ENCODE measurements around the gene FRYL. TPM values are rescaled to one million over a fixed set of nuclear protein-coding genes. Genes with fewer than 3 reads are reported as not detected.
A peak's percentile ranks its signal among the peaks of the same experiment; 100 is the strongest.

FRYL gene
- total RNA-seq, 1 experiment from 2014 or later = 47.7 TPM

DNA sequence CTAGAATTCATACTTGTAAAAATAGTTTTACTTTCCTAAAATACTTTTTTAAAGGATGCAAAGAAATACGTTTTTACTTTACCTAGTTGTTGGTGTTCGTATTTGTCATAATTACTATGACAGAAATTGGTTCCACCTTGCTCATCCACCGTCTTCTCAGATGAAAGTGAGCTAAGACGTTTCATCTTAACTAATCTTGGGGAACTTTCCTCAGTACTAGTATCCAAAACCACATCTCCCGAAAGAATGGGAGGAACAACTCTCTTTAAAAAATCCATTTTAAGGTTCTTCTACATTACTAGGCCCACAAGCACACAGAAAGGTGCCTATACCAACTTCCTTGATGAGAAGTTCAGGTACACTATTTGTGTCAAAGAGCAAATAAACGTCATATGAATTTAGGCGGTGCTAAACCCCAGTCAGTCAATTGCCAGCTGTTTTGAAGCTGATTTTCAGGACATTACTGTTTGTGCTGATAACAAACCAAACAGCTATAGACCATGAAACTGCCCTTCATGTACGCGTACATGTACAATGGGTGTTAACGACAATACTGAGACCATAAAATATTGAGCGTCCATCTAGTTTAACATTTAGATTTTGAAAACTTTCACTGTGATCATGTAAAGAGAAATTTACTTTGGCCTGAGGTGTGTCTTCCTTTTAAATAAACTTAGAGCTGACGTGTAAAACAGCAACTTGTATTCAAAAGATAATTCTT, 99.1 kb downstream of the FRYL start:
- Histone ChIP-seq H3K36me3 (ENCODE audit: control insufficient read depth in 1 of 2, insufficient read depth in 2 of 2, low read length in 2 of 2) (no peaks in the 10 kb centered on the region), H3K27me3 (ENCODE audit: insufficient read depth, low read length) (no peaks in the 10 kb centered on the region), H3K79me2 (ENCODE audit: insufficient read depth, low read length) (peaks cover 35% of the 10 kb centered on the region; the same call in 1 of the 2 replicates), H4K20me1 (ENCODE audit: insufficient read depth) (no peaks in the 10 kb centered on the region), H3K4me3 (replicated peaks in 1 of 2; ENCODE audit: low read depth in 1 of 2, low read length in 2 of 2) (no peak overlapping the region), H2AFZ (ENCODE audit: low read depth, low read length, poor library complexity, severe bottlenecking) (no peak overlapping the region), H3K9ac (ENCODE audit: low read length) (no peak overlapping the region), H3K4me2 (ENCODE audit: low read length) (no peak overlapping the region), H3K4me1 (ENCODE audit: control insufficient read depth in 1 of 2, insufficient read depth in 2 of 2, low read length in 2 of 2) (no peaks in the 10 kb centered on the region), H3K9me3 (ENCODE audit: control insufficient read depth in 1 of 2, insufficient read depth in 1 of 2, low read depth in 1 of 2, low read length in 2 of 2) (no peaks in the 10 kb centered on the region), H3K9me2 (ENCODE audit: insufficient read depth) (no peaks in the 10 kb centered on the region), H3K27ac (ENCODE audit: low read depth, low read length) (no peak overlapping the region)
- ATAC-seq (no peak), DNase-seq (ENCODE audit: low read depth, low spot score) (no peak)
- TF ChIP-seq, protein P1, sequence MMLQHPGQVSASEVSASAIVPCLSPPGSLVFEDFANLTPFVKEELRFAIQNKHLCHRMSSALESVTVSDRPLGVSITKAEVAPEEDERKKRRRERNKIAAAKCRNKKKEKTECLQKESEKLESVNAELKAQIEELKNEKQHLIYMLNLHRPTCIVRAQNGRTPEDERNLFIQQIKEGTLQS (IDR thresholded peaks at IDR 0.05) = no peak
- TF ChIP-seq CEBPB (IDR thresholded peaks at IDR 0.05; ENCODE audit: low read depth) = no peak
- TF ChIP-seq JUND (IDR thresholded peaks at IDR 0.05) = no peak
- no peak for TF ChIP-seq ZFX (IDR thresholded peaks at IDR 0.05)
- TF ChIP-seq EGR1 (IDR thresholded peaks at IDR 0.05; ENCODE audit: low read depth) = no peak
- no peak for TF ChIP-seq EZH2phosphoT487 (IDR thresholded peaks at IDR 0.05; ENCODE audit: borderline replicate concordance)
- TF ChIP-seq POLR2AphosphoS5 (IDR thresholded peaks at IDR 0.05; ENCODE audit: low read depth, low read length) = no peak
- TF ChIP-seq, protein P2, sequence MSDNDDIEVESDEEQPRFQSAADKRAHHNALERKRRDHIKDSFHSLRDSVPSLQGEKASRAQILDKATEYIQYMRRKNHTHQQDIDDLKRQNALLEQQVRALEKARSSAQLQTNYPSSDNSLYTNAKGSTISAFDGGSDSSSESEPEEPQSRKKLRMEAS (IDR thresholded peaks at IDR 0.05) = no peak
- no peak for TF ChIP-seq ZNF274 (IDR thresholded peaks at IDR 0.05; ENCODE audit: low read depth, low read length)
- TF ChIP-seq, protein P3, sequence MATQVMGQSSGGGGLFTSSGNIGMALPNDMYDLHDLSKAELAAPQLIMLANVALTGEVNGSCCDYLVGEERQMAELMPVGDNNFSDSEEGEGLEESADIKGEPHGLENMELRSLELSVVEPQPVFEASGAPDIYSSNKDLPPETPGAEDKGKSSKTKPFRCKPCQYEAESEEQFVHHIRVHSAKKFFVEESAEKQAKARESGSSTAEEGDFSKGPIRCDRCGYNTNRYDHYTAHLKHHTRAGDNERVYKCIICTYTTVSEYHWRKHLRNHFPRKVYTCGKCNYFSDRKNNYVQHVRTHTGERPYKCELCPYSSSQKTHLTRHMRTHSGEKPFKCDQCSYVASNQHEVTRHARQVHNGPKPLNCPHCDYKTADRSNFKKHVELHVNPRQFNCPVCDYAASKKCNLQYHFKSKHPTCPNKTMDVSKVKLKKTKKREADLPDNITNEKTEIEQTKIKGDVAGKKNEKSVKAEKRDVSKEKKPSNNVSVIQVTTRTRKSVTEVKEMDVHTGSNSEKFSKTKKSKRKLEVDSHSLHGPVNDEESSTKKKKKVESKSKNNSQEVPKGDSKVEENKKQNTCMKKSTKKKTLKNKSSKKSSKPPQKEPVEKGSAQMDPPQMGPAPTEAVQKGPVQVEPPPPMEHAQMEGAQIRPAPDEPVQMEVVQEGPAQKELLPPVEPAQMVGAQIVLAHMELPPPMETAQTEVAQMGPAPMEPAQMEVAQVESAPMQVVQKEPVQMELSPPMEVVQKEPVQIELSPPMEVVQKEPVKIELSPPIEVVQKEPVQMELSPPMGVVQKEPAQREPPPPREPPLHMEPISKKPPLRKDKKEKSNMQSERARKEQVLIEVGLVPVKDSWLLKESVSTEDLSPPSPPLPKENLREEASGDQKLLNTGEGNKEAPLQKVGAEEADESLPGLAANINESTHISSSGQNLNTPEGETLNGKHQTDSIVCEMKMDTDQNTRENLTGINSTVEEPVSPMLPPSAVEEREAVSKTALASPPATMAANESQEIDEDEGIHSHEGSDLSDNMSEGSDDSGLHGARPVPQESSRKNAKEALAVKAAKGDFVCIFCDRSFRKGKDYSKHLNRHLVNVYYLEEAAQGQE (IDR thresholded peaks at IDR 0.05; ENCODE audit: low read depth) = no peak
- no peak for TF ChIP-seq SP1 (IDR thresholded peaks at IDR 0.05; ENCODE audit: low read depth)
- no peak for TF ChIP-seq RAD21 (IDR thresholded peaks at IDR 0.05; ENCODE audit: low read depth)
- BruUV-seq (replicated peaks) = TSS peak; percentile 5
- POLR2A ChIA-PET = no interaction called here
- RAD21 ChIA-PET (ENCODE audit: low non-redundant PET in 1 of 2, low total read pairs in 2 of 2, uncharacterized antibody in 2 of 2, unreplicated experiment in 2 of 2) = no interaction called here
- intact Hi-C loops (cut with micrococcal nuclease) = loop anchor here (5.0 to 10.0 kb wide), 3 partner anchors 104 to 281 kb away; partner anchors contain the start of gene OCIAD1
- CTCF ChIA-PET = interaction anchor here (1.5 kb wide), 1 partner anchor 102 kb away, joined by 6 read pairs; no protein-coding TSS in a partner anchor

All from HCT116 (cell line).